Activated CD8-positive, alpha-beta memory T cell treated with anti-CD3 and anti-CD28 coated beads, Interleukin-2, amount 50 U/mL, for 48 hours (primary cell): ENCODE measurements around the gene ALK.

Experiments
- DNase-seq: peaks from one replicate; pipeline ENCODE4 v3.0.0-alpha.2; 2020

Gene ALK

DNA sequence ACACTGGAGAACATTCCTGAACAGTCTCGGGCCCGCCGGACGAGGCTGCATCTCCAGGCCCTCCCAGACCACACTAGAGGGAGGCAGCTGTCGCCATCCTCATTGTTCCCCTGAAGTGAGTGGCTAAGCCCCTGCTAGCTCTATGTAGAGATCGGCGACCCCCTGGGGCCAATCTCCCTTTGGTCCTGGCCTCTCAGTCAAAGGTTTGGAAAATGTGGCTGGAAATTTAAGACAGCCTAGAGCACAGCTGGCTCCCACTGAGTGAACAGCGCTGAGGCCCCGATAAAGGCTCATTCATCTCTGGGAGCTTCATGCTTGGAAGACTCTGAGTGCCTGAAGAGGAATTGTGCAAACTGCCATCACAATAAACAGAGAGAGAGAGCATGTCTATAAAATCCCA, 445.9 kb downstream of the ALK start:
- no peak for DNase-seq

DNA sequence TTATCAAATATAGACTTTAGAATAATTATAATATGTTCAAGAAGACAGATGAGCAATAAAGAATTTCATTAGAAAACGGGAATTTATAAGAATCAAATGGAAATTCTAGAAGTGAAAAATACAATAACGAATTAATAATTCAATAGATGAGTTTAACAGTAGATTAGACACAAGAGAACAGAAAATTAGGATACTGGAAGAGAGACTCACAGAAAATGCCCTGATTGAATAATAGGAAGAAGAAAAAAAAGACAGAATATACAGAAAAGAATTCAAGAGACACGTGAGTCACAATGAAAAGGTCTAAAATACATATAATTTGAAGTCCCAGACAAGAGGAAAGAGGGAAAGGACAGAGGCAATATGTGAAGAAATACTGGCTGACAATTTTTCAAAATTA, 451.4 kb downstream of the ALK start:
- no peak for DNase-seq

DNA sequence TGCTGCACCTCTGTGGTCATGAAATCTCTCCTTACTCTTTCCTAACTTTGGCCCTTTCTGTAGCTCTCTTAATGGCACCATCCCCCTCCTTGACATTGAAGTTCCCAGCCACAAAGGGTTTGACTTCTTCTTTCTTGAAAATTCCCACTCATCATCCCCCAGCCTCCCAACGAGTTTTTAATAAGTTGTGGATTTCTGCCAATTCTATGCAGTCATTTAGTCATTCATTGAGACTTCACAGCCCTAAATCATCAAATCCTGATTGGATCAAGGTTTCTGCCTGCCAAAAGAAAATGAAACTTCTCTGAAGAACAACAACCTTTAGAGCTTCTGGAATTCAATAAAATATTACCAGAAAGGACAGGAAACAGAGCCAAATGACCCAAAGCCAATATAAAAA, 451.9 kb downstream of the ALK start:
- no peak for DNase-seq

DNA sequence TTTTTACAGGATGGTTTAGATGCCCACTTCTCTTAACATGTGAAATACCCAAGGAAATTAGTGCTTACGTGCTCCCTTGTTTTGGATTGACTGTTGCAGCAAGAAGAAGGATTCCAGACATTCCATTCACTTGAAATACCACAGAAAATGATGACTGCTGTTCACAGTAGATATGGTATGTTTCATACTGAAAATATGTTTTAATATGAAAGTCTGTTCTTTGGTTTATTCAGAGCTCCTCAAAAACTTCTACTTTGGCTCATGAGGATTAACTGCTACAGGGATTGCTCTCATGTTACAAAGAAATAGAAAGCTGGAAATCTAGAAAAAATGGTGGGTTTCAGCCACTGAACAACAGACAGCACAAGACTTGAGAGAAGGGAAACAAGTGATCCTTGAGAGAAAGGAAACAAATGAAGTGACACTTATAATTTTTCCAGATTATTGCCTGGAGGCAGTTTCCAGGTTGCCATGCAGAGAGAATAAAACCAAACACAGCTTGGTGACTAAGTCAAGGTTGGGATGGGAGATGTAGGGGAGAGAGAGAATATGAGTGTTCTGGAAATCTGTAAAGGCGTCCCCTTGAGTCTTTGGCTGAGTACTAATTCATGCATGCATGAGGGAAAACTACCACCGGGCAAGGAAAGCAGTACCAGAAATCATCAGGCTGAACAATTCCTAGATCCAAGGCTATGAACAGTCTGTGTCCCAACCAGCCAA, 458.0 kb downstream of the ALK start:
- DNase-seq = no peak

DNA sequence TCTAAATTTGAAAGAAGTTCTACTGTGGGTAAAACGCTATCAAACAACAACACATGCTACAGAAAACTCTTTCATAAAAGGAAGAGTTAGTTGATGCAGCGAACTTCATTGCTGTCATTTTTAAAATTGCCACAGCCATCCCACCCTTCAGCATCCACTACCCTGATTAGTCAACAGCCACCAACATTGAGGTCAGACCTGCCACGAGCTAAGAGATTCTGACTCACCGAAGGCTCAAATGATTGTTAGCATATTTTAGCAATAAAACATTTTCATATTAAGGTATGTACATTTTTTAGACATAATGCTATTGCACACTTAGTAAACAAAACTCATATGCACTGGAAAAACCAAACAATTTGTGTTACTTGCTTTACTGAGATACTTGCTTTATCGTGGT, 459.1 kb downstream of the ALK start:
- no peak for DNase-seq

DNA sequence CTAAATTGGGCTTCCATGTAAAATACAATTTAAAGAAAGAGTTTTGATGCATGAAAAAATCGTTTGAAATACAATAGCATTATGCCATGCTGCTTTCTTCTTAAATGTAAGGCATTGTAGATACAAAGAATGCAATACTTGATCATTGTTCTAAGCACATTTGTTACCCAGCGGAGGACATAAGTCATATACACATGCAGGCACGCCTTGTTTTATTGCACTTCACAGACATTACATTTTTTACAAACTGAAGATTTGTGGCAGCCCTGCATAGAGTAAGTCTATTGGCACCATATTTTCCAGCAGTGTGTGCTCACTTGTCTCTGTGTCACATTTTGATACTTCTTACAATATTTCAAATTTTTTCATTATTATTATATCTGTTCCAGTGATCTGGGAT, 461.2 kb downstream of the ALK start:
- DNase-seq = no peak

DNA sequence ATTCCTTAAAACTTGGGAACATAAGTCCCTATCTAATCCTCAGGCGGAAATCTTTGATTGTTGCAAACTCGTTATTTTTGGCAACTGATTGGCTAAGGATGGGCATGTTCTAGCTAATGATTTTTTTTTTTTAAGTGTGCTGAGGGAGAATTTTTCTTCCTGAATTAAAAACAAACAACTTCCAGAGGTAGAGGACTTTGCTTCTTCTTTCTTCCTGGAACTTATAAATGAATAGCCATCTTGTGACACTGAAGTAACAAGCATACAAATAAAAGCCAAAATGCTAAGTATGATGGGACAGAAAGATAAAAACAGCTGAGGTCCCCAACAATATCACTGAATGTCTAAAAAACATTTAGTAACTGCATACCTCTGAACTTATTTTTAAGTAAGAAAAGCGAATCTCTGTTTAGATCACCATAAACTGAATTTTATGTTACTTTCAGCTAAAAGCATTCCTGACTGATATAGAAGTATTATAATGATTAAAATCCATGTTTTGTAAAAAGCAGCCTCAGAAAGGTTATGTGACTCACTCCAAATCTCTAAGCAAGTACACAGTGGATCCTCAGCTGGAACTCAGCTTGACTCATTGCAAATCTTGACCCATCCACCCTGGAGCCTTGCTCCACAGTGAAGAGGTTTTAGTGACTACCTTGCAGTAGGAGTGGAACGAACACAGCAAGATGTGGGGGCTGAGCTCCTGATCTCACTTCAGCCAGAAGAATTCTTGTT, 461.8 kb downstream of the ALK start:
- no peak for DNase-seq

DNA sequence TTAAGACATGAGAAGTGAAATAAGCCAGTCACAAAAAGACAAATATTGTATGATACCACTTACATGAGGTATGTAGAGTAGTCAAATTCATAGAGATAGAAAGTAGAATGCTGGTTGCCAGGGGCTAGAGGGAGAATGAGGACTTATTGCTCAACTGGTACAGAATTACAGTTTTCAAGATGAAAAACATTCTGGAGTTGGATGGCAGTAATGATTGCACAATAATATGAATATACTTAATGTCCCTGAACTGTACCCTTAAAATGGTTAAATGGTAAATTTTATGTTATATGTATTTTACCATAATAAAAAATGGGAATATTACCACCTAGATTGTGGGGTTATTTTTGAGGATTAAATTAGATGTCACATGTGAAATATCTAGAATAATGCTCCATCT, 465.0 kb downstream of the ALK start:
- no peak for DNase-seq

DNA sequence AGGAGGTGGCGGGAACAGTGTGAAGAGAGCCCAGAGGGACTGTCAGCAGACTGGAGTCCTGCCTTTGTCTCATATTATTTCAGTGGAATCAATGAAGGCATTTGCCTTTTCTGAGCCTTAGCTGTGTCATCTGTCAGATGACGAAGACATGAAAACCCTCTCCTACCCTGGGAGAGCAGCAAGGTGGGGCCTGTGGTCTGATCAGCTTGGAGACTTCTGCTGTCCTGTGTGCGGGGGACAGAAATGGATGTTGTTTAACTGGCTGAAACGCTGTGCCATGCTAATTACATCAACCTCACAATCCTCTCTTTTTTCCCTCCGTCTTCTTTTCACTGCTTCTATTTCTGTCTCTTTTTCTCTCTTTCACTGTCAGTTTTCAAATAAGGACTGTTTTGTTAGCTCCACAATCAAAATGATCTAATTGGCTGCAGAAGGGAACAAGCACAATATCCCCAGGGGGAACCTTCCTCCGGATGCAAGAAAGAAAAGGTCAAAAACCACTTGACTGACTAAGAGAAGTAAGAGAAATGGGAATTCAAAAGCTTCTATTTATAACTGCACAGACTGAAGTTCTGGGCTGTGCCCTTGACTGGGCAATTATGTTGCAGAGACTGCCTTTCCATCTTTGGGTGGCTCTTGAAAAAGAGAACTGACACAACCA, 466.1 kb downstream of the ALK start:
- no peak for DNase-seq

DNA sequence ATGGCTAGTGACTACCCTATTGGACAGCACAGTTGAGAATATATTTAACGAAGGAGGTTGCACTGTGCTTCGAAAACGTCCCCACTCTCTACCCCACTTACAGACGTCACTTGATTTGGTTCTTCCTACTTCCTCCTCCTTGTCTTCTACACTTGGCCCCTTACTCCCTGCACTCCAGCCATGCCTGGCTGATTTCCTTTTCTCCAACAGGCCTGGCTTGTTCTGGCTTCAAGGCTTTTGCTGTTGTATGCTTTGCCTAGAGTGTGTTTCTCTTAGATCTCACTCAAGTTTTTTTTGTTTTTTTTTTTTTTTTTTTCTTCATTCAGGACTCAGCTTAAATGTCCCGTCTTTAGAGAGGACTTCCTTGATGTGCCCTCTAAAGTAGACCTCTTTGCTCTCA, 469.4 kb downstream of the ALK start:
- no peak for DNase-seq

DNA sequence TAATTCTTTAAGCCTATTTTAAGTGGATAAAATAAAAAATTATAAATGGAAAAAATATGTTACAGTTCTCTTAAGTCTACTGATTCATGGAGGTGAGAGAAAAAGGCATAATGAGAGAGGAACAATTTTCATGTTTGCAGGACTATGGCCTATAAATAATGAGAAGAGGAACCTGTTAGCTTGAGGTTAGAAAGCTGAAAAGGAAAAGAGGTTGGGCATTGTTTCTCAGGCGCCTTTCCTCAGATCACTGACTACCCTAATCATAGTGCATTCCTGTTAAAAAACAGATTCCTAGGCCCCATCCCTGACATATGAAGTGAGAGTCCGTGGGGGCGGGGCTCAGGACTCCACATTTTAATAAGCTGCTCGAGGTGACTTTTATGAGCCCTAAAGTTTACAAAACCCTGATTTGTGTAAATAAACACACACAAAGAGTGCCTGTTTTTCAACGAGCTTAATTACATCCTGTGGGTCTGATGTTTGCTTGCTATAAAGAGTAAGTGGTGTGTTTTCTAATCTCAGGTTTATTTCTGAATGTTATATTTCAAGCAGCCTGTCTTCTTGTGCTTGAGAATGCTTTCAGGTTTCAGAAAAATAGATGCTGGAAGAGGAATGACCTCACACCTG, 470.7 kb downstream of the ALK start:
- no peak for DNase-seq

DNA sequence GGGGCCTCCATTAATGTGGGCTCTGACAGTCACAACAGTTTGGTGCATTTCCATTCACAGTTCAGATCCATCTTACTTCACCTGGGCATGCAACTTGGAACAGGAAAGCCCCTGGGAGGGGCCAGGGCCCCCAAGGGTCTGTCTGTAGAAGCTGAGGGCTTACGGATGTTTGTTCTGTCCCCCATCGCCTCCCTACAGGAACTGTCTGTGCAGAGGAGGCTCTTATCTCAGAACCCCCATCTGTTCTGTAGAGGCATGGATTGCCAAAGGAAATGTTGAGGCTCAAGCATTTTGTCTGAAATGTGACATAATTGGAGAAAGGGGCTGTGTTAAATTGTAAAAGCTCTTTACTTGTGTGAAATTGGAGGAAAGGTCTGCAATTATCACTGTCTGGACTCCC, 471.9 kb downstream of the ALK start:
- DNase-seq = no peak

DNA sequence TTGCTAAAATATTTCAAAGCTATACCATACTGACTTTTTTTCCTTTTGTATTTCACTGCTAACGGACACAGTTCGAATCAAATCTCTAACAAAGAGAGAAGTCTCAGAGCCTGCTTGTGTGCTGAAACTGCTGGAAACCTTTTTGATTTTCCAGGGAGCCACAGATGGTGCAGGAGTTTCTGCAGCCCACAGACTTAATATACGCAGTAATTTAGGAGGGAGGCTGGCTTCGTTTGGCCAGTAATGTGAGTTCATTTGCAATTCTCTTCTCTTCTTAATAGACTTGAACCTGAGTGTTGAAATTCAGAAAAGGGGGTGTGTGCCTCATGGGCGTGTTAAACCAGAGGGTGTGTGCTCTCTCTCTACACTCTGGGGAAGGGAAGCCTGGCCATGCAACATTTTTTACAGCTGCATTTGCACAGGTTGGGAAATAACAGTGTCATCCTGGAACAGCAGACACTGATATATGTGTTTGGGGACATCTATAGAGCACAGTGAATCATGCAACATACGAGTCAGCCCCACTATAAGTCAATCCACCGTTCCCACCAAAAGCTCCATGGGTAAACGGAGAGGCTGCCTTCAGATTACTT, 473.2 kb downstream of the ALK start:
- DNase-seq = no peak

DNA sequence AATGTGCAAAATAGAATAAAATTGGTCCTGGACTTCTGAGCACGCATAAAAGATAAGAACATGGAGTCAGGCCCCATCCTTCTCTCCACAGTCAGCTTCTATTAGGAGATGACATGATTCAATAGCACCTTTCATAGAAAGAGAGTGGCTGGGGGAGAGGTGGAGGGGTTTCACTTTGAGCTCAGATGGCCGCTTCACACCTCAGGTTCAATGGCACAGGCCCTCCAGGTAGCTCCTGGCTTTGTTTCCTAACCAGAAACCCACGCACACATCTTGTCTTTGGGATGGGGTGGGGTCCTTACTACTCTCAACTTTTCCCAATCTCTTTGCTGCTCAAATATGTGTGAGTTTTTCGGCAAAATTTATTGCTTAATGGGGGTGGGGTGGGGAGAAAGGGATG, 473.9 kb downstream of the ALK start:
- no peak for DNase-seq

DNA sequence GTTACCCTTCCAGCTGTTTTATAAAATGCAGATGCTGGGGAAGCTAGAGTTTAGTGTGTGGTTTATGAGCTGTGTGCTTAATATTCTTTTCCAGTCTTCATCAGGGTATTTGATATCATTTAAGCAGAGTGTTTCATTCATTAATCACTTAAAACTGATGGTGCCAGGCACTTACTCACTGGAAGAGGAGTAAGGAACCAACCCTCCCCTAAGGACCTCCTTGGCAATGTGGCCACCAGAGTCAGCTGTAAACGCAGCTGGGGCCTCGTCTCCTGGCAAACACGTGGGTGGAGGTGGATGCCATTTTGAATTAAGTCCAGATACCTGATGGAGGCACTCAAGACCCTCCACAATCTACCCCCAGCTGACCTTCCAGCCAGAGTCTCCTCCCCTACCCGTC, 474.5 kb downstream of the ALK start:
- DNase-seq = no peak

DNA sequence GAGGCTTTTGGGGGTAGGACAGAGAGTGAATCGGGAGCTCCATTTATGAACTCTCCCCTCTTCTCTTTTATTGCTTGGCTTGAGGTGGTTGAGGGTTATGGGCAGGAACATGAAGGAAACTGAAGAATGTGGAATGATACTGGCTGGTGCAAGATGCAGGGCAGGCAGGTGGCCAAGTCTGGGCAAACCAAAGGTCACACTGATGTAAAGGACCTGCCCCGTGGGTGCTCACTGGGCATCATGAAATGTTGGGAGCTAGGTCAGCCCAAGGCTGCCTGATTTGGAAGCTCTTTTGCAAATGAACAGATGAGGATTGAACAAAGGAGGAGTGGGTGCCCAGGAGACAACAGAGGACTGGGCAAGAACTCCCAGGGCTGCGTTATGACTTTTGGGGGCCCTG, 477.2 kb downstream of the ALK start:
- no peak for DNase-seq

DNA sequence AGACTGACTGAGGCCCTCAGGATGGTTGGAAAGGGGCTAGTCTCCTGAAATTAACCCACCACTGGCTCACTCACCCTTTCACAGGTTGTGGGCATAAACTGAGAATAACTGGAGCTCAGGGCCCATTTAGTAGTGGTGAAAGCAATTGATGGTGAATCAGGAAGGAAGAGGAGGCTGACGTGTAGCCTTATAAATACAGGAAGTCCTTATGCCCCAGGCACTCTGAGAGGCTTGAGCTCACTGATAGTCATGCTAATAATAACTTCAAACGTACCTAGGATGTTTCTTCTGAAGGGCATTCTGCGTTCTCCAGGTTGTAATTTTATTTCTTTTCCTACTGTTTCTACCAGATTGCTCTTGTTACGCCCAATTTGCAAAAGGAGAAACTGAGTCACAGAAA, 477.8 kb downstream of the ALK start:
- no peak for DNase-seq

DNA sequence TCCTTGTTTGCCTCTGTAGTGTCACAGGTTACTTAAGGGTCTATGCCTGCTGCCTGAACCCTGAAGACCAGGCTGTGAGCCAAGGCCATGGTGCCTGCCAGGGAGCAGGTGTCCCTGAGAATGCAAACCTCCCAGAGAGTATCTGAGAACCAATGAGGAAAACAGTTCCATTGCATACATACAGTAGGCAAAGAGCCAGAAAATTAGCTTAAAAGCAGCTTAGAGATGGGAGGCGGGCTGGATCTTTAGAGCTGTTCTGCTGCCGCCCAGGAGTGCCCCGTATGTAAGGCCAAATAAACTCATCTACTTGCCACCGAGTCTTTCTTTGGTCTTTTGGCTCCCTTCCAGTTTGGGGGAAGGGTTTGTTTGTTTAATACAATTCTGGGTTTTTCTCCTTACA, 478.2 kb downstream of the ALK start:
- no peak for DNase-seq

DNA sequence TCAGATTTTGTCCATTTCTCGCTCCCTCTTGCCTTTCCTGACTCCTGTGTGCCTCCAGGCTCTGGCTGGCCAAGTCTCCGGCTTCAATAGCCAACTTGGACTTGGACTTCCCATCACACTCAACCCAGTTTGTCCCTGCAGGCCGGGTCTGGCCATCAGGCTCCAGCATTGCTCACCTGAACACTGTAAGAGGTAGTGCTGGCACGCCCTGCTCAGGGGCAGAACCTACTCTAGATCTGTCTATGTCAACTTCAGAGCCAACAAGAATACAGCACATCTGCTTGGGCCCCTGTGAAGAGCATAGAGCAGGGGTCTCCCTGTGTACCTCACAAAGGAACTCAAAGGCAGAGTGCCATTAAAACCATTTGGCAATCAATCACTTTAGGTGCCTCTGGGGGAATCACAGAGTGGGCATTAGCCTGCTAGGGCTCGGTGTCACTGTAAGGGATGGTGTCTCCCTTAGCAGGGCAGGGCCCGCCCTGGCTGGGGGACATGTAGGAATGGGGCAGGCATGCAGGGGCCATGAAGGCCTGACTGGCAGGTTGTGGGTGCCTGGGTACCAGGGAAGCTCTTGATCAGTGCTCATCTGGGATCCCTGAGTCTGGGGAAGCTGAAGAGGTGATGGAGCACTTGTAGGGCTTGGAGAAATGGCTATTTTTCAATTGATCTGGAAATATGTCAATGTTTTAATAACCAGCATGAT, 480.3 kb downstream of the ALK start:
- no peak for DNase-seq

DNA sequence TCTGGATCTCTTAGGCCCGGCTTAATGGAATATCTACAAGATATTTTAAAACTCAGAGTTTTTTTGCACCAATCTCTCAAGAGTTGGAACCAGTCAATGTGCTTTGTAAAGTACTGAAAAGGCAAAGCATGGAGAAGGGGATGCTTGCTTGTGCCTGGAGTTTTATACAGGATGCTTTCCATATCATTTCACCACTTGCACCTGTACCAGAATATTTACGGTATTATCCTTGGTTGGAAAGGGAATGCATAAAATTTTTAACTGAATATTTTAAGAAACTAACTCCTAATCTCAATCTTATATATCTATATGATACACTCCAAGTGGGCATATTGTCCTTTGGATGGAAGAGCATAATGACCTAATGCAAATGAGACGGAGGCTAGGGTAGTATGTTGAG, 487.5 kb downstream of the ALK start:
- no peak for DNase-seq

DNA sequence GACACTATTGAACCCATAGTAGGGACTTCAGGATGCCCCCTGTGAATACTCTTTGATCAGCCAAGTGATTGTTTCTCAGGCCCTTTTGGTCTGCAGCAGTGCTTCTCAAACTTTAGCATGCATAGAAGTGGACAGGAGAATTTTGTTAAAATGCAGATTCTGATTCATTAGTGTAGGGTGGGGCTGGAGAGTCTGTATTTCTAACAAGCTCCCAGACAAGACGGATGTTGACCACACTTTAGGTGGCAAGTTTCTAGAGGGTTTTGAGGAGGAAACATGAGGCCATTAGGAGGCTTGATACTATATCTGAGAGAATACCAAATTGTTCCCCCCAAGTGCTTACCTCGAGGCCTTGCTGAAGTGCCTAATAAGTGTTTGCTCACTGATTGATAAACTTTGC, 488.3 kb downstream of the ALK start:
- DNase-seq = no peak

DNA sequence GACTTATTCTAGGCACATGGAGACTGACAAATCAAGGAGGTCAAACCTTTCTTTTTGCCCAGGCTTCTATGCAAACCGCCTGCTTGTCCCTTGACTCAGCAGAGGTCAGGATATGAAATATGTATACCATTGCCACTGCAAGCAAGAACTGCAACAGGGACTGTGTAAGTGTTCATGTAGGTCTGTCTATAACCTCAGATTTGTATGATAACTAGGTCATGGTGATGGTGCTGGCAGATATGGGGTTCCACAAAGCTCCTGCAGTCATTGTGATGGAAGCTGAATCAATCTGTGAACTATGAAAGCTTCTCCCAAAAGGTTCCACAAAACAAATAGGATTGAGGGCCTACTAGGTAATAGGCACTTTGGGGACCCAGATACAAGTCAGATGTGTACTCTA, 489.9 kb downstream of the ALK start:
- no peak for DNase-seq
